NCI-H1048 (cell line): ENCODE data around the gene STARD13.

ENCODE experiments used
- DNase-seq: peaks from one replicate; lab custom pipeline; 2025; lab: John Stamatoyannopoulos, UW

Gene STARD13

DNA sequence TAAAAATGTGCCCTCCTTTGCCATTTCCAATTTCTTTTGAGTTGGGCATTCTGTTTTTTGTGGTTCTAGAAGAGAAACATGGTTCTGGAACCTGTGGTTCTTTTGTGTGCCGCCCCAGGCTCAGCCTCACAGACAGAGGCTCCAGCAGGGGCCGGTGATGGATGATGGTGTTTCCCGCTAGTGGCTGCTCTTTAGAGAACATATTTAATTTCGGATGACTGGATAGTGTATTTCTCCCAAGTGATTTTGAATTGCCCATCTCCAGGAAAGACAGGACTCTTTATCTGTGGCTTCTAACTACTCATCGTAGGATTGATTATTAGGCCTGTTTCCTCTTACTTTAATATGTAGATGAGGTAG is 194.2 kb downstream of the STARD13 start:
- no peak for DNase-seq

DNA sequence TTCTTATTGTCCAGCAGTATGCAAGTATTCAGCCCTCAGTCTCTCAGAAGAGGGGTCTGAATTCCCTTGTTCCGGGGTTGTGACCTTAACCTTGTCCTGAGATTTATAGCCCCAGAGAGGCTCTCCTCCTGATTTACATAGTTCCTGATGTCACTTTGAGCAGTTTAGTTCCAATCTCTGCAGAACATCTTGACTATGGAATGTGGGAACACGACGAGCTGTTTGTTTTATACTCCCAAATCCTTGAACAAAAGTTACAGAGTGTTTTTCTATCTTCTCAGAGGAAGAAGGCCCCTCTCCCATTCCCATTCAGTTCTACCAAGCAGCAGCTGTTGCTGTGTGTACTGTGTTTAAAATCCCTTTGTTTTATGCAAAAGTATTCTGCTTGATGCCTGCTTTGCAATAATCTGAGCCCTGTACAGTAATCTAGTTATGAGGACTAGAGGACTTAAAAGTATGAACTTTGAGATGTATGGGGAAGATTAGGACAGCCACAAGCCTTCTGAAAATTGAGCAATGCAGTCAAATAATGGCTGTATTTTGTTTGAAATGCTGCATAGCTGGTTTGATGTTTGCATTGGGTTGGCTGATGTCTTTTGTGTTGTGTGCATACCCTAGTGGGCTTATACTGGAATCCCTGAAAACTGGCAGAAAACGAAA is 194.7 kb downstream of the STARD13 start:
- DNase-seq, result no peak

DNA sequence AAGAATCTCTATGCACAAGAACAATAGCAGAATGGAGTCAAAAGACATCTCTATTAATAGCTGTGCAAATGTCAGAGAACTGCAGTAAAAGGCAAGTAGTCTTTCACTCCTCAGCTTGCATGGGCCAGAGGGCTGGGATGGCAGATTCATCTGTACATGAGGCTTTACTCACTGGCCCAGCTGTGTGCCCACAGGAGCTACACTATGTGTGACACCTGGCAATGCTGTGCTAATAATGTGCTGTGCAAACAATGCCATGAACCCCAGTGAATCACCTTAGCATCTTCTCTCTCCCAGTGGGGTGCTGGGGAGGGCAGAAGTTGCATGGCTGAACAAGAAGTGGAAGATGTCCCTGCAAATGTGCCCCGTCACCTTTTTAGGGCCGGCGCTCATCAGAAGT is 196.2 kb downstream of the STARD13 start:
- no peak for DNase-seq

DNA sequence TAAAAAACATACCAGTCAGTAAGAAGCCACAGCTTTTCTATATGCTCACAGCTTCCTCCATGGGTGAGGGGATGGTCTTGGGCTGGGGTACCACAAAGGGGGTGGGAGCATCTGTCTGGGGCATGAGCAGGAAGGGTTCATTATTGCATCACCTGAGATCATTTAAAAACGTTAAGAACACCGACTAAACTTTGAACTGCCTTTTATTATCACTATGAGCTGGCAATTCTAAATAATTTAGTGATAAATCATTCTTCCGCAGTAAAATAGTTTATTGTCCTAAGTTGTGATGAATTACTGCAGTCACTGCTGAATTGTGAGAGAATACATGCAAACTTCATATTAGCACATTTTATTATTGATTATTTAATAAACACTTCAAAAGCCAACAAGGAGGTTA is 197.8 kb downstream of the STARD13 start:
- DNase-seq, result no peak

DNA sequence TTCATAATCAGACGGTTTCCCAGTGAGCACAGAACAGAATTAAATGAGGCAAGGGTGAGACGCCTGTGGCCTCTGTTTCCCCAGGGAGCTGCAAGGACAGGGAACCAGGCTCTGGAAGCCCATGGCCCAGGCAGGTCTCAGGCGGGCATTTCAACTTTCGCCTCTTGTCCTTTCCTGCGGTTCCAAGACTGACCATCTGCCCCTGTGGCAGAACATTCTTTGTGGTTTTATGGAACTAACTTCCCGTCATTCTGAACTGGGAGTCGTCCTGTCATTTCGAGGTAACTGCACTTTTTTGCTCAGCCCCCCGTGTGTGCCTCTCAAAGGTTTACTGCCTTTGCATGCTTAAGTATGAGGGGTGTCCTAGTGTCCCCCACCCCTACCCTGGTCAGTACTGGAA is 198.5 kb downstream of the STARD13 start:
- DNase-seq, result no peak

DNA sequence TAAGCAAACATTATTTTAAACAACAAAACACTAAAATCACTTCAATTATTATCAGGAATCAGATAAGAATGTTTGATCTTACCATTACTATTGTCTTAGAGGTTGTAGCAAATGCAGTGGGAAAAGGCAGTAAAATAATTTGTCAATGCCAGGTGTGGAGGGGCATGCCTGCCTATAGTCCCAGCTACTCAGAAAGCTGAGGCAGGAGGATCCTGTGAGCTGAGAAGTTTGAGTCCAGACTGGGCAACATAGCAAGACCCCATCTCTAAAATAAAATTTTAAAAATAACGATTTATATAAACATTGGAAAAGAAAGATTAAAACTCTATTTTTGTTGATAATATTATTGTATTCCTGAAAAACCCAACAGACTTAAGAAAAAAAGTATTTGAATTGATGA is 202.5 kb downstream of the STARD13 start:
- DNase-seq, result no peak

DNA sequence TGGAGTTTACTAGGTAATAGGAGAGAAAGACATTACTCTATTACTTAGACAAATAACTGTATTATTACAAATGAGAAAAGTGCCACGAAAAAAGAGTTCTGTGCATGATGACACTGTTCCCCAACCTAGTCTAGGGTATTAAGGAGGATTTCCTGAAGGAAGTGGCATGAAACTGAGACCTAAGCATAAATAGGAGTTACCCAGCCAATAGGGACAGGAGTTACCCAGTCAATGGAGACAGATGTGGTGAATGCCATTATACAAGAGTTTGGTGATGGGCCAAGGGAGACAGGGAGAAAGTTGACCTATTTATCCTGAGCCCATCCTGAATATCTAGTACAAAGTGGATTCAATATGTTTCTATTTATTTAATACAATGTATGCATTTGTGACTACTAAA is 203.9 kb downstream of the STARD13 start:
- no peak for DNase-seq

DNA sequence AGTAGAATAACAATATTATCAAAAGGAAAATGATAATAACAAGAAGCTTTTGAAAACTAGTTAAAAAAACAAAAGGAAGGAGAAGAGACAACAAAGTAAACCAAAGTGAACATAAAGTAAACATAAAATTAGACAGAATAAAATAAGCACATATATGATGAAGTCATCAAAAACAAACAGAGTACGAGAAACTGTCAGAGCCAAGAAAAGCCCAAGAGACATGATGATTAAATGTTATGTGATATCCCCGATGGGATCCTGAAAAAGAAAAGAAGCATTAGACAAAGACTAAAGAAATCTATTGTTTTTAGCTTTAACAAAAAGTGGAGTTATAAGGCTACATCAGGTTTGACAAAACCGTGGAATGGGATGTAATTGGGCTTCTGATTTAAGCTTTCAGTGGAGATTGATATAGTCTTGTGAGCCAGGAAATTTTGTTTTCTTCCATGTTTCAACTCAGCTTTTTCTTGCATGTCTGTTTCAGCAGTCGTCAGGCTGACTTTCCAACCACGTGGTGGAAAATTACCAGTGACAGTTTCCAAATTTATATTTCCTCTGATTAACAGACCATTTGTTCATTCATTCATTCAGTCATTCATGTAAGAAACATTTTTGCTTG is 204.5 kb downstream of the STARD13 start:
- DNase-seq, result no peak

DNA sequence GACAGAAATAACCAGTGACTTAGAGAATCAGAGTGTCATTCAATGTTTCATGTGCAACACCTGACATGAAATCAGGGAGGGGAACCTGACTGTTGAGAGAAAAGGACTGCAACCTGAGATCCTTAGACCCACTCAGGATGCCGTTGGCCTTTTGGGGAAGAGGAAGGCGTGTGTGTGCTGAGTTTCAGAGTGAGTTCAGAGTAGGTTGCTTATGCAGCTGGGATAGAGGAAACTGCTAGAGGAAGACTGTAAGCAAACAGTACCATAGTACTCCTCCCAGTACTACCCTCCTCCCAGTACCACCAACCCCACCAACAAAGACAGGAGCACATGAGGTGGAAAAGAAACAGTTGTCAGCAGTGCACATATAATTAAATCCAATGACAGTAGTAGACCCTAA is 205.6 kb downstream of the STARD13 start:
- DNase-seq, result no peak

DNA sequence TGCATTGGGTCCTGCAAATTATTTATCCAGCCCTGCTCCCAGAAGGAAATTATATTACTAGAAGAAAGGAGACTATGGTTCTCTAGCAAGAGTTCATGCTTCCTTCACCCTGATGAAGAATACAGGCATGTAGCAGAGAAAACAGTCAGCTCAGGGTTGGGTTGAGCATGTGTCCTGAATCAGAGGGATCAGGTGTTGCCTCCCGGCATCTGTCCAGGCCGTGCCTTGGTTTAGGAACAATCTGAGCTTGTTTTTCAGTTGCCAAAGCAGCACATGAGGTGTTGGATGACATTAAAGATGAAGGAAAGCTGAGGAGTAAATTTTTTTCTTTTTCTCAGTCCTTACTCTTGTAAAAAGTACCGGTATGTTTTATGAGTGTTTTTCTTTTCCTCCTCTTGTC is 207.3 kb downstream of the STARD13 start:
- DNase-seq, result no peak

DNA sequence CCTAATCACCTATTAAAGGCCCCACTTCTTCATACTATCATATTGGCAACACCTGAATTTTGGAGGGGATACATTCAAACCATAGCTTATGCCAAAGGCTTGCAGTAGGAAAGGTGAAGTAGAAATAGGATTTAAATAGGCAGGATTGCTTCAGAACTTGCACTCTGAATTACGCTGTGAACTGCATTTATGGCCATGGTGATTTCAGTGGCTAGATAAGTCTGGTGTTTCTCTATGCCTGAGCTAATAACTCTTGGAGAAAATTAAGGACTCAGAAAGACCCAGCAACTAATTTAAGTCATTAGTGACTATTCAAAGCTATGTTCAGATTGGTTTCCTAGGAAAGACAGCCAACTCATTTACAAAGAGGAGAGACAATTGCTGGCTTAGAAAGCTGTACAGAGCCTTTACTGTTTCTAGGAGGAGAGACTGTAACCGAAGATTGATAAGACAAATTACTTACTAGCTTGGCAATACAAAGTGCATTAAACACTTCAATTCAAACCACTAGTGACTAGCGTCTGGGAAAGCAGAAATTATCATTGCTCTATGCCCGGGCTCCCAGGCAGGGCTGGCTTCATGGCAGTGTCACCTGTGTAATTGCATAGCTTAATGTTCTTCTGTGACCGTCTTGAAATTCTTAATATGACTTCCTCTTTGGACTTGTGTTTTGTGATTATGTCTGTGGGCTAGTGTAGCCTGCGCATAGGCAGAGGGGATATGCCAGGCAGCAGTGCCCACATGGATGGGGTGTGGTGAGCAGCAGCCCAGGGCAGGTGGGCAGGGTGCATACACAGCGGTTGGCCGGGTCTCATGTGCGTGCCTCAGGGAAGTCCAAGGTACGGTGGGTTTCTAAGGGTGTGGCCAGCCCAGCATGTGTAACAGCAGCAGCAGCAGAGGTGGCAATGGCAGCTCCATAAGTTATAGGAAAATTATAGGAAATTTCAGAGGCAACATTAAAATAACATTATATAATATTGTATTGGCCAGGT is 209.3 kb downstream of the STARD13 start:
- DNase-seq, result no peak

DNA sequence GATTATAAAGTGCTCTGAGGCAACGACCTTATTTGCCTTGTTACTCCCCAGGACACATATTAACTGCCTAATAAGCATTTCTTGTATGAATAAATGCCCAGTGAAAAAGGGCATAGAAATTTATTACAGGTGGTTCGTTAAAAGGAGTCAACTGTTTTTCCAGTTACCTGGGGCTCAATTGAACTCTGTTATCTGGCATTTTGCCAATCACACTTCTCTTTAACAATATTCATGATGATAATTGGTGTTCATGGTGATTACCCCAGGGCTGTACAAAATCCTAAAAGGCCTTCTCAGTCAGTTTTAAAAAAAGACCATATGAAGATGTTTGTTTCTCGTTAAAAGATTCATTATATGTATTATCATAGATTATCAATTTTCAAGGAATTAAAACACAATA is 212.2 kb downstream of the STARD13 start:
- DNase-seq, result no peak

DNA sequence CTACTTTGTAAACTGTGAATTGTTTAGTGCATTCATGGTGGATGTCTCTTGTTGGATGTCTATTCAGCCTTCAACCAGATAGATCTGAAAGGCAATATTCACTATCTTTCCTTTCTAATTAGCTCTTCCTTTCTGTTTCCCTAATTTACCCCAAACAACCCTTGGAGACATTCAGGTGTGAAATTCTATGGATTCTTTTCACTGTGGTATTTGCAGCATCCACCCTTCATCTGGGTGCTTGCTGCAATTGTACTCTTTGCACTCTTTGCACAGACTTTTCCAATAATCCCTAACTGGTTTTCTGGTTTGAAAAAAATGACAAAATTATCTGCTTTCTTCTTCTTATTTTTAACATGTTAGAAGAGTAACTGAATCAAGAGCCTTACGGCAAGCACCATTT is 212.8 kb downstream of the STARD13 start:
- no peak for DNase-seq

DNA sequence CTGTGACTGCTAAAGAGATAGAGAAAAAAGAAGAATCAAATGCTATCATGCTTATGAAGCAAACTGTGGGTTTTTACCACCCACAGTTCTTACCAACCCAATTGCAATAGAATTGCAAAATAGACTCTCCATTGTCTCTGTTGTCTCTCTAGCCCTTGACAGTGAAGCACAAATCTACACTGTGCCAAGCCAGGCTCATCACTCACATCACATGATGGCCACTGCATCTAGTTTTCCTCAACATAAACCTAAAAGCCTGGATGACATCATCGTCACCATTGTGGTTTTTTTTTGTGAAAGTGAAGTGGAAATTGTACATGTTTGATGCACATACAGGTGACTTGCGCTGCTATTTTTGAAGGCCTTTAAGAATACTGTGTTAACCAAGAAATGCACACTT is 213.3 kb downstream of the STARD13 start:
- no peak for DNase-seq

DNA sequence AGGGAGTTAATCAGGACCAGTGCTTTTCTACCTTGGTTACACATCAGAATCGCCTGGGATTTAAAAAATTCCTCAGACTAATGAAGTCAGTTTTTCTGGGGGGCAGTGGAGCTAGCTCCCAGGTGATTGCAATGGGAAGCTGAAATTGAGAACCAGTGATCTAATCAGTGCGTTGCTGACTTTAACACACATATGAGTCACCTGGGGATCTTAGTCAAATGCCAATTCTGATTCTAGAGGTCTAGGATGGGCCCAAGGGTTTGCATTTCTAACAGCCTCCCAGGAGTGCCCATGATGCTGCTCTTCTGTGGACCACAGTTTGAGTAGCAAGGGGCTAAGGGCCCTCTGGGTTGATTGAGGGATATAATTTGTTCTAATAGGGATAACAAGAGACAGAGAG is 214.8 kb downstream of the STARD13 start:
- no peak for DNase-seq

DNA sequence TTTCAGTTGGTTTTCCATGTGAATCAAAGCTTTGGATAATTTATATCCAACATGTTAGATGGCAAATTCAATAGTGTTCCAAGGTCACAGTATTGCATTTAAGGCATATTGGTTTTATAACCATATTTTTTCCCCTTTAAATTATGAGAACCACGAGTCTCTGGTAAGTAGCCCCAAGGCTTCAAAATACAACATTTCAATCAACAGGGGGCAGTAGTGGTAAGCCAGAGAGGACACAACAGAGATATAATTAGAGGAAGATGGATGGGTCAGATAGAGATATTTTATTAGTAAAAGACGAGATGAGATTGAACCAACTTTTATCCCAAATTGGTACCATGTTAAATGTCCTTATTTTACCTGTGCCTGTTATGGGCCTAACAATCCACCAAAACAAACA is 216.2 kb downstream of the STARD13 start:
- no peak for DNase-seq

DNA sequence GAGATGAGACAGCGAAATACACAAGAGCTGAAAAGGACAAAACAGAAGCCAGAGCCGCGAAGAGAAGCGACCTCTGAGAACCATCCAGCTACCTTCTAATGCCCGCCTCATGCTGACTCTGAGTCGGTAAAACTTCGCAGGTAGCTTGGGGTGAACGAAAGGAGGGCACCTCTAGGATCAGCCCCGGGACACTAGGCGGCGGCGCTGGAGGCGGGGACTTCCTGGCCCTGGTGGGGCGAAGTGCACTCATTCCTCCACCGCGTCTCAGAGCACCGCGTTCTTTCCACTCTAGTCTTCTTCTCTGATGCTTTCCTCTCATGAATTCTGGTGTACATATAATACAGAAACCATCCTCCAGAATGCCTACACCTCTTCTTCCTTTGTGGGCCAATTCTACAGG is 219.2 kb downstream of the STARD13 start:
- DNase-seq, result no peak

DNA sequence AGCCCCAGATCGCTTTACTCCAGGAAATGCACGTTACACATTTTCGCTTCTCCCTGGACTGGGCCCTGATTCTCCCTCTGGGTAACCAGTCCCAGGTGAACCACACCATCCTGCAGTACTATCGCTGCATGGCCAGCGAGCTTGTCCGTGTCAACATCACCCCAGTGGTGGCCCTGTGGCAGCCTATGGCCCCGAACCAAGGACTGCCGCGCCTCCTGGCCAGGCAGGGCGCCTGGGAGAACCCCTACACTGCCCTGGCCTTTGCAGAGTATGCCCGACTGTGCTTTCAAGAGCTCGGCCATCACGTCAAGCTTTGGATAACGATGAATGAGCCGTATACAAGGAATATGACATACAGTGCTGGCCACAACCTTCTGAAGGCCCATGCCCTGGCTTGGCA is 224.7 kb downstream of the STARD13 start:
- no peak for DNase-seq

DNA sequence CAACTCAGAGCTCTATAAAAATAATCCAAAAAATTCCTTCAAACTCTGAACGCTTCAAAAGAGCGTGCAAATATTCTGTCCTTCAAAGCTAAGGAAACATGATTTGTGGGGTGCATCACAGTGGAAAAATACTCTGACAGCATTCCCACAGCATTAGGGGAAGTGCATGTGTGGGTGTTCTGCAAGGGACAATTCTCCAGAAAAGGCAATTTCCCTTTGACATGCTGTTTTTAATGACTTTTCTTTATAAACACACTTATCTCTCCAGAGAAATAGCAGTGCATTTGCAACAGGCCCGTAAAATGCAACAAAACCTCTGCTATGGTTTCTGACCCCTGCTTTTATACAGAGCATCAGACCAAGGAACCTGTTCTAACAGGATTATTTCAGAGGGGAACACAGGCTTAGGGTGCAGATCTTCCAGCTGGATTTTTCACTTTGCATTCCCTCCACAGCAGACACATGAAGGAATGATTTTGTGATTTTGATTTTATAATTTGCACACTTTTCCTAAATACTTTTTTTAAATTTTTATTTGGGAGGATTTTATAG is 226.7 kb downstream of the STARD13 start:
- DNase-seq, result no peak

DNA sequence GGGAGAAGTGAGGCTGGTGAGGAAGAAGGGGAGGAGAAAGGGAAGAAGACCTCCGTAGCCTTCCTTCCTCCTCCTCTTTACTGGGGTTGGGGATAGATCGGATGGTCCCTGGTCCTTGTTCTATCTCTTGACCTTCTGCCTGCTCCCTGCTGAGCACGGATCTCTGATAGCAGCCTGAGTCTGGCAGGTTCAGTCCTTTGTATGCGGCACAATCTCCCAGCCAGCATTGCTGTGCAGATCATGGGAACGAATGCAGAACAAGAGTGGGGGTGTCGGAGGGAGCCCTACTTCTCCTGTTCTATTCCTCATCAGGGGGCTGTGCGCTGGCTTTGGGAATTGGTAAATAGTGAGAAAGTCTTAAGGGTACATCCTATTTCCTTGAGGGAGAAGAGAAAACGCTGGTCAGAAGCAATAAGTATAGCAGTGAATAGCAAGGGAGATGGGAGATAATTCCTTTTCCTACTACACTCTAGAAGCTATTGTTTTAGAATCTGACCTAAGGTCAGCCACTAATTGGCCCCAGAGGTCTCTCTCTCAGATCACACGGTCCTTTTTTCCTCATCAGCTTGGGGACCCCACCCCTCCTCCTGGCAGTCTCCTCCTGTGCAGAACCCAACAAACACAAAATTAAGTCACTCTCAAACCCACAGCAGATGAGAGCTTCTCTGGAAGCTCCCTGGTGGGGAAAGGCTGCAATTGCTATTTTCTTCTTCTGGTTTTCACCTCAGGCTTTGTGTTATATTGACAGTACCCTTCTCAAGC is 228.4 kb downstream of the STARD13 start:
- no peak for DNase-seq

DNA sequence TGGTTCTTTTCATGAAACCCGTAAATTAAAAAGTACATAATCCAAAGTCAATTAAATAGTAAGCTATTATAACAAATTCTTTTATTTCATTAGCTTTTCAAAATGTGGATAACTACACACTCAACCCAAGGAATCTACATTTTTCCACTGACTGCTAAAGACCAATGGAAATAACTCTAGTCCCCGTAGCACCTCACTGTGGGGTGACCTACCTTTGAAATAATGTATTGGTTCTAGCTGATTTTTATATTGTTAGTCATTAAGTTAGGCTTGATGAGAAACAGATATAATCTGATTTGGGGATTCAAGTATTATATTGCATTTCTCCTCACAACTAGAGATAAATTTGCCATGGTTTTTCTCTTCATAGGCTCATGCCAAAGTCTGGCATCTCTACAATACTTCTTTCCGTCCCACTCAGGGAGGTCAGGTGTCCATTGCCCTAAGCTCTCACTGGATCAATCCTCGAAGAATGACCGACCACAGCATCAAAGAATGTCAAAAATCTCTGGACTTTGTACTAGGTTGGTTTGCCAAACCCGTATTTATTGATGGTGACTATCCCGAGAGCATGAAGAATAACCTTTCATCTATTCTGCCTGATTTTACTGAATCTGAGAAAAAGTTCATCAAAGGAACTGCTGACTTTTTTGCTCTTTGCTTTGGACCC is 232.0 kb downstream of the STARD13 start:
- DNase-seq, result no peak
